ENCODE measurements around the gene GNAT3. TPM values are rescaled to one million over a fixed set of nuclear protein-coding genes. Genes with fewer than 3 reads are reported as not detected.

The GNAT3 gene
- total RNA-seq, 1 donor from 2014 or later = not detected

DNA sequence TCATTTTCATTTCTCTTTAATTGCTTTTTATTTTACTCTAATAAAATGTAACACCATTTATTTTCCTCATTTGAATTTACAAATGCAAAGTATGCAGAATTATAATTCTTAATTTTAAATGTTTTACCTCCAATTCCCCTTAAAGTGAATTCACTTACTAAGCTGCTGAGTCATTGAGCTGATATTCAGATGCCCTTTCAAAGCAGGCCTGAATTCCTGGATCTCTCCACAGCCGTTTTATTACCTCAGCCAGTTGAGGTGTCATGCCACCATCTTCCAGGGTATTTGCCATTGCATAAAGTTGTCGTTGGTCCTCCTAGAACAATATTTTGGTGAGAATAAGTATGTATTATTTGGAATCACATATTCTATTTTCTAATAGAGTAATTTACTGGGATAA lies 33.2 kb downstream of the GNAT3 start:
- Mint-ChIP-seq H3K9me3 (ENCODE audit: unreplicated experiment) (no peaks in the 10 kb centered on the region), H3K4me3 (ENCODE audit: unreplicated experiment) (no peak overlapping the region), H3K27me3 (ENCODE audit: low read depth, unreplicated experiment) (no peaks in the 10 kb centered on the region), H3K36me3 (ENCODE audit: low read depth, unreplicated experiment) (peaks cover 1% of the 10 kb centered on the region), H3K4me1 (ENCODE audit: low read depth, unreplicated experiment) (peaks cover 14% of the 10 kb centered on the region), H3K27ac (ENCODE audit: unreplicated experiment) (peak overlapping the region; percentile 62)
- no peak overlapping the region for H2AFZ ChIP-seq (ENCODE audit: low read depth, low read length)
- H3K79me2 ChIP-seq (ENCODE audit: insufficient read depth, low read length) = no peaks in the 10 kb centered on the region
- DNase-seq (ENCODE audit: low read depth) (peak; percentile 69), FAIRE-seq (no peak)
- H3K9ac ChIP-seq (ENCODE audit: low read length) = no peak overlapping the region
- H4K20me1 ChIP-seq (ENCODE audit: insufficient read depth, low read length) = no peaks in the 10 kb centered on the region
- no peaks in the 10 kb centered on the region for H3K27me3 ChIP-seq (ENCODE audit: insufficient read depth, low read length)
- no peaks in the 10 kb centered on the region for H3K36me3 ChIP-seq (ENCODE audit: insufficient read depth, low read length)
- H3K4me1 ChIP-seq (ENCODE audit: insufficient read depth, low read length) = peaks cover 13% of the 10 kb centered on the region
- no peak overlapping the region for H3K27ac ChIP-seq (ENCODE audit: low read depth, low read length)
- TF ChIP-seq, protein P1, sequence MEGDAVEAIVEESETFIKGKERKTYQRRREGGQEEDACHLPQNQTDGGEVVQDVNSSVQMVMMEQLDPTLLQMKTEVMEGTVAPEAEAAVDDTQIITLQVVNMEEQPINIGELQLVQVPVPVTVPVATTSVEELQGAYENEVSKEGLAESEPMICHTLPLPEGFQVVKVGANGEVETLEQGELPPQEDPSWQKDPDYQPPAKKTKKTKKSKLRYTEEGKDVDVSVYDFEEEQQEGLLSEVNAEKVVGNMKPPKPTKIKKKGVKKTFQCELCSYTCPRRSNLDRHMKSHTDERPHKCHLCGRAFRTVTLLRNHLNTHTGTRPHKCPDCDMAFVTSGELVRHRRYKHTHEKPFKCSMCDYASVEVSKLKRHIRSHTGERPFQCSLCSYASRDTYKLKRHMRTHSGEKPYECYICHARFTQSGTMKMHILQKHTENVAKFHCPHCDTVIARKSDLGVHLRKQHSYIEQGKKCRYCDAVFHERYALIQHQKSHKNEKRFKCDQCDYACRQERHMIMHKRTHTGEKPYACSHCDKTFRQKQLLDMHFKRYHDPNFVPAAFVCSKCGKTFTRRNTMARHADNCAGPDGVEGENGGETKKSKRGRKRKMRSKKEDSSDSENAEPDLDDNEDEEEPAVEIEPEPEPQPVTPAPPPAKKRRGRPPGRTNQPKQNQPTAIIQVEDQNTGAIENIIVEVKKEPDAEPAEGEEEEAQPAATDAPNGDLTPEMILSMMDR (IDR thresholded peaks at IDR 0.05; ENCODE audit: insufficient read depth, low read depth, low read length) = no peak
- no peak for TF ChIP-seq EZH2 (IDR thresholded peaks at IDR 0.05; ENCODE audit: insufficient read depth, low read length)
- no peaks in the 10 kb centered on the region for H3K9me3 ChIP-seq (ENCODE audit: insufficient read depth, low read depth, low read length)
- no peak overlapping the region for H3K4me2 ChIP-seq (ENCODE audit: low read length)
- H3K4me3 ChIP-seq (ENCODE audit: insufficient read depth, low read depth, low read length) = no peak overlapping the region

DNA sequence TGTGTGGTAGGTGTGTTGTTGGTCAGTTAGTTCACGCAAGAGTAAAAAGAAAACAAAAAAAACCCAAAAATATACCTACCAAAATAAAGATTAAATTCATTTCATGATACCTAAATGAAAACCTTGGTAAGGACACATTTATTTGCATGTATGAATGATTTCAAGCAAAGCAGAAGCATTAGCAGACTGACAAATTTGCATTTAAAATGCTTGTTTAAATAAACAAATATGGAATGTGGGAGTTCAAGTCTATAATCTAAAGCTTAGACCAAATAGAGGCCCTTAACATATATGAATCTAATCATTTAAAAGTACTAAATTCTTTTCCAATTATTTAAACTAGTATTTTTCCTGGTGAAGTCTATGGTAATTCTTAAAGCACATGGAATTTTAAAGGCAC lies 35.8 kb downstream of the GNAT3 start:
- FAIRE-seq (no peak), DNase-seq (ENCODE audit: low read depth) (no peak)
- Mint-ChIP-seq H3K4me3 (ENCODE audit: unreplicated experiment) (no peak overlapping the region), H3K9me3 (ENCODE audit: unreplicated experiment) (no peaks in the 10 kb centered on the region), H3K27ac (ENCODE audit: unreplicated experiment) (no peak overlapping the region), H3K4me1 (ENCODE audit: low read depth, unreplicated experiment) (peaks cover 11% of the 10 kb centered on the region), H3K36me3 (ENCODE audit: low read depth, unreplicated experiment) (no peaks in the 10 kb centered on the region), H3K27me3 (ENCODE audit: low read depth, unreplicated experiment) (no peaks in the 10 kb centered on the region)
- Histone ChIP-seq H3K4me1 (ENCODE audit: insufficient read depth, low read length) (peaks cover 7% of the 10 kb centered on the region), H3K27ac (ENCODE audit: low read depth, low read length) (no peak overlapping the region), H3K9ac (ENCODE audit: low read length) (no peak overlapping the region), H3K4me3 (ENCODE audit: insufficient read depth, low read depth, low read length) (no peak overlapping the region), H2AFZ (ENCODE audit: low read depth, low read length) (no peak overlapping the region), H3K4me2 (ENCODE audit: low read length) (no peak overlapping the region), H3K79me2 (ENCODE audit: insufficient read depth, low read length) (no peaks in the 10 kb centered on the region), H3K9me3 (ENCODE audit: insufficient read depth, low read depth, low read length) (no peaks in the 10 kb centered on the region), H4K20me1 (ENCODE audit: insufficient read depth, low read length) (no peaks in the 10 kb centered on the region), H3K27me3 (ENCODE audit: insufficient read depth, low read length) (no peaks in the 10 kb centered on the region), H3K36me3 (ENCODE audit: insufficient read depth, low read length) (no peaks in the 10 kb centered on the region)
- no peak for TF ChIP-seq EZH2 (IDR thresholded peaks at IDR 0.05; ENCODE audit: insufficient read depth, low read length)

- Histone ChIP-seq H3K4me2 (ENCODE audit: low read length) (no peak overlapping the region), H3K27me3 (ENCODE audit: insufficient read depth, low read length) (no peaks in the 10 kb centered on the region), H3K9me3 (ENCODE audit: insufficient read depth, low read depth, low read length) (no peaks in the 10 kb centered on the region), H3K9ac (ENCODE audit: low read length) (no peak overlapping the region), H2AFZ (ENCODE audit: low read depth, low read length) (no peak overlapping the region), H3K79me2 (ENCODE audit: insufficient read depth, low read length) (no peaks in the 10 kb centered on the region), H3K4me1 (ENCODE audit: insufficient read depth, low read length) (peaks cover 3% of the 10 kb centered on the region), H3K4me3 (ENCODE audit: insufficient read depth, low read depth, low read length) (no peak overlapping the region), H3K36me3 (ENCODE audit: insufficient read depth, low read length) (no peaks in the 10 kb centered on the region), H3K27ac (ENCODE audit: low read depth, low read length) (peak overlapping the region; percentile 40), H4K20me1 (ENCODE audit: insufficient read depth, low read length) (no peaks in the 10 kb centered on the region)
- DNase-seq (ENCODE audit: low read depth) = peak; percentile 58
- FAIRE-seq = no peak
- Mint-ChIP-seq H3K4me3 (ENCODE audit: unreplicated experiment) (no peak overlapping the region), H3K4me1 (ENCODE audit: low read depth, unreplicated experiment) (peaks cover 5% of the 10 kb centered on the region), H3K27me3 (ENCODE audit: low read depth, unreplicated experiment) (no peaks in the 10 kb centered on the region), H3K36me3 (ENCODE audit: low read depth, unreplicated experiment) (no peaks in the 10 kb centered on the region), H3K9me3 (ENCODE audit: unreplicated experiment) (no peaks in the 10 kb centered on the region), H3K27ac (ENCODE audit: unreplicated experiment) (no peak overlapping the region)
- TF ChIP-seq, protein P1 (IDR thresholded peaks at IDR 0.05; ENCODE audit: insufficient read depth, low read depth, low read length) = no peak
- no peak for TF ChIP-seq EZH2 (IDR thresholded peaks at IDR 0.05; ENCODE audit: insufficient read depth, low read length)
Observed at GRCh38 chr7:80475383-80475782, 36.5 kb downstream of the GNAT3 start.

Data from astrocyte (in vitro differentiated cells and primary cell).